Measurements from ENCODE around the gene PPM1L.

Gene PPM1L

DNA sequence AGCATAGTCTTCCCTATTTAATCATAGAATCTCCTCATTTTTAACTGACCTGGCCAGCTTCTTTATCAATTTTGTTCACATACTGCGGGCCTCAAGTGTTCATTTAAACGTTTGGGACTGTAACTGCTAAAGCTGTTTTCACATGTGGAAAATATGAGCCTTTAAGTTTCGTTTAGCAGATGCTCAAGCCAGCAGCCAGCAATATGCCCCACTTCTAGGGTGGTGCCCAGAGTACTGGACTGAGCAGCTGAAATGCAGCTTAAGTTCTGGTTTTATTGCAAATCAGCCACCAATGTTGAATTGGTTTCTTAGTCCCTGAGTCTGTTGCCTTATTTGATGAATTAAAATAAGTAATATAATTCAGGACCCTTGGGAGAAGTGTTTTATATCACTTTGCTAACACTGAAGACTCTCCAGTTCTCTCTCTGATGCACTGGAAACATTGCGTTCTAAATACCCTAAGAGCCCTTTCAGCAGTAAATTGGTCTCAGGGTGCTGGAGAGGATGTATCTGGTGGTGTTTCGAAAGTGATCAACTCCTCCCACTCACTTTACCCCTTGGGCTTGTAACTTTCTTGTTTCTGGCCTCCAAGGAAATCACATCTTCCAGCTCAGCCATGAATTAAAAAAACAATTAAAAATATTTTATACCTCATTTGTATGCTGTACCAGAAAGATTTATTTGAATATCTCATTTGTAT, 287.5 kb downstream of the PPM1L start:
- H3K4me3 ChIP-seq (ENCODE audit: low read depth, low read length), result no peak overlapping the region
- TF ChIP-seq, protein P1, sequence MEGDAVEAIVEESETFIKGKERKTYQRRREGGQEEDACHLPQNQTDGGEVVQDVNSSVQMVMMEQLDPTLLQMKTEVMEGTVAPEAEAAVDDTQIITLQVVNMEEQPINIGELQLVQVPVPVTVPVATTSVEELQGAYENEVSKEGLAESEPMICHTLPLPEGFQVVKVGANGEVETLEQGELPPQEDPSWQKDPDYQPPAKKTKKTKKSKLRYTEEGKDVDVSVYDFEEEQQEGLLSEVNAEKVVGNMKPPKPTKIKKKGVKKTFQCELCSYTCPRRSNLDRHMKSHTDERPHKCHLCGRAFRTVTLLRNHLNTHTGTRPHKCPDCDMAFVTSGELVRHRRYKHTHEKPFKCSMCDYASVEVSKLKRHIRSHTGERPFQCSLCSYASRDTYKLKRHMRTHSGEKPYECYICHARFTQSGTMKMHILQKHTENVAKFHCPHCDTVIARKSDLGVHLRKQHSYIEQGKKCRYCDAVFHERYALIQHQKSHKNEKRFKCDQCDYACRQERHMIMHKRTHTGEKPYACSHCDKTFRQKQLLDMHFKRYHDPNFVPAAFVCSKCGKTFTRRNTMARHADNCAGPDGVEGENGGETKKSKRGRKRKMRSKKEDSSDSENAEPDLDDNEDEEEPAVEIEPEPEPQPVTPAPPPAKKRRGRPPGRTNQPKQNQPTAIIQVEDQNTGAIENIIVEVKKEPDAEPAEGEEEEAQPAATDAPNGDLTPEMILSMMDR (IDR thresholded peaks at IDR 0.05; ENCODE audit: low read depth, low read length), result no peak

DNA sequence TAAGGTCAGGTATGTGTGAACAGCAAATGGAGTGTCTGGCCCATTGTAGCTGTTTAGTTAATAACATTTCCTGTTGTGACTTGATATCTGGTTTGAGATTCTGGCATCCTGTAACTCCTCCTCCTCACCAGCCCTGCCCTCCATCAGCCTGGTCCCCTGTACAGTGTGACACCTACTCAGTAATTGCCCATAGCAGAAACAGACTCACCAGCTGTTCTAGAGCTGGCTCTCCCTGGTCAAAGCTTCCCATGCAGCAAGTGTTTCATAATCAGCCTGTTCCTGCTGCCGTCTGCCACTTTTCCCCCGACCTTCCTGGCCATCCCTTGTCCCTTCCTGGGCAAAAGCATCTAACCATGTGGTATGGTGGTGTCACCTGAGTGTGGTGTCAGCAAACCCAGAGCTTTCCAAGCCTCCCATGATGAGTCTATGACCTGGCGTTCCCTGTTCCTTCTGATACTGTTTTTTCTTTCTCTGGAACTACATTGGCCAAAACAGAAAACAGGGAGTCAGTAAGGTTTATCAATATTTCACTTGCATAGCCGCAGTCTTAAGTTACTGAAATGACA, 293.7 kb downstream of the PPM1L start:
- no peak overlapping the region for H3K4me3 ChIP-seq (ENCODE audit: low read depth, low read length)
- TF ChIP-seq, protein P1 (IDR thresholded peaks at IDR 0.05; ENCODE audit: low read depth, low read length), result no peak

DNA sequence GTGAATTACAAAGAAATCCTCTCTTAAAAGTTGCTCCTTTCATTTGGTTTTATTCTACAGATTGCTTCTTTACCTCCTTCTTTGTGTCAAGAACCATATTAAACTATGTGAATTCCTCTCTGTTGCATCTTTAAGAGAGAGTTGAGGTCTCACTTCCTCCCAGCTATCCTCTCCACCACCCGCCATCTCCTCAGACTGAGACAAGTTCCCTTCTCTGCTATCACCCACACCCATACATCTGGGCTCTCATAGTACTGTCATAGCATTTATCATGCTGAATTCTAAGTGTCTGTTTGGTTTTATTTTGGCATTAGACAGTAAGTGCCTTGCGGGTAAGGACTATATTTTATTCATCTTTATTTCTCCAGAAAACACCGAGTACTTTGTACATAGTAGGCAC, 294.9 kb downstream of the PPM1L start:
- TF ChIP-seq, protein P1 (IDR thresholded peaks at IDR 0.05; ENCODE audit: low read depth, low read length), result no peak
- H3K4me3 ChIP-seq (ENCODE audit: low read depth, low read length), result no peak overlapping the region

DNA sequence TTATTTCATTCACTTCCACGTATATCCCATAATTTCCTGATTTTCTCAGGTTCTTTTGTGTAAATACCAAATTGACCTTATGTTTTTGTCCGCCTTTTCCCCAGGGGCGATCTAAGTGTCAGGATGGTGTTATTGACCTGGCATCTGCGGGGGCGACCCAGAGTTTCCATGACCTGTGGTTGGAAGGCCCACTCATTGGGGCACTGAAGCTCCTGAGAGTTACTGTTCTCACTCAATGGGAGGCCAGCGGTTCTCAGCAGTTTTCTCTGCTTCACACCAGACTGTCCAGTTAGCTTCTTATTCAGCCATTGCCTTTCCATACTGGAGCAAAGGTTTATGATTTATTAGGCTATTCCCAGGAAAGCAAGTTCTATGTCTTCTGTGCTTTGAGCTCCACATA, 295.8 kb downstream of the PPM1L start:
- H3K4me3 ChIP-seq (ENCODE audit: low read depth, low read length), result no peak overlapping the region
- TF ChIP-seq, protein P1 (IDR thresholded peaks at IDR 0.05; ENCODE audit: low read depth, low read length), result no peak

DNA sequence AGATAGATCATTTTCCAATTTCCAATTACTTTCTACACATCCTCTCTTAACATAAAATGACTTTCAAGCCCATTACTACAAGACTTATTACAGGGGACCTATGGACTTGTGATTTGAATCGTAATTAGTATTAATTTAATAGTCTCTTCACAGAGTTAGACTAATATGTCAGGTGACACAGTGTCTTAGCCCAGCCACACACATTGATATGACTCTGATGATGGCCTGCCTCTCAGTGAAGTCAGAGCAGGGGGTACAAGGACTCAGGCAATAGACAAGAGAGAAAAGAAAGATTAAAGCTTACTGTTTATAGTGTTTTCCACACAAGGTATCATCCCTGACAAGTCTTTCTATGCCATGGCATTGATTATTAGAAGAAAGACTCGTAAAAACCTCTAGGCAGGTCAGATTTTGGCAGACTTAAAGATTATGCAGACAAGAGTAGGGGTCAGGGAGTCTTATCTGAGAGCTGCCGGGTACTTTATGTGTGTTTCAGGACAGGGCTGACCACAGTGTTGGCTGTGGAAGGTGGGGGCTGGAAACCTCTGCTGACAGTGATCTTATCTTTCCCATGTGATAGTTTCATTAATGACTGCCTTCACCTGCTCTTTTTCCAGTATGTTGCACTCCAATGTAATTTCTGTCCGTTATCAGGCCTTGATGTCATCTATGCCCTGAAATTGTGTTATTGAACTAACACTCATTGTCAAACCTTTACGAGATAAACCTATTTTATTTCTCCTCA, 299.0 kb downstream of the PPM1L start:
- H3K4me3 ChIP-seq (ENCODE audit: low read depth, low read length), result no peak overlapping the region
- TF ChIP-seq, protein P1 (IDR thresholded peaks at IDR 0.05; ENCODE audit: low read depth, low read length), result no peak

- H3K4me3 ChIP-seq (ENCODE audit: low read depth, low read length), result no peak overlapping the region
- TF ChIP-seq, protein P1 (IDR thresholded peaks at IDR 0.05; ENCODE audit: low read depth, low read length), result no peak
These were observed 308.4 kb downstream of the PPM1L start for GRCh38 chr3:161064413-161064812.

DNA sequence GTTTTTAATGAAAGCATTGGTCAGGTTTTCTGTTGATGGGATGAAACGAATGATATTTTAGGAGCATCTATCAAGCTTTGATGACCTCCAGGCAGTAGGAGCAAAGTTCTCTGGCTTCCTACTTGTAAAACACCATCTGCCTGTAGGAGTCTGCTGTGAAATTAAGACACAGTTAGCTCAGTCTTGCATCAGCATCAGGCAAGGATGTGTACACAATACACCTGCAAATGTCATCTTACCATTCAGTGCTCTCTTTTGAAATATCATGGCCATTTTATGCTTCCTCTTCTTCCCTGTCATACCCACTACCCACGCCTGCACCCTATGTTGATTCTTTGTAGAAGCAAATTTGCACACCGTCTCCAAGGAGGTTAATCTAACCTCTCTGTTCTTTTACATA, 310.9 kb downstream of the PPM1L start:
- no peak overlapping the region for H3K4me3 ChIP-seq (ENCODE audit: low read depth, low read length)

More for the DNA sequence above, 310.9 kb downstream of the PPM1L start:
- TF ChIP-seq, protein P1 (IDR thresholded peaks at IDR 0.05; ENCODE audit: low read depth, low read length), result no peak

All from WI38 (cell line).